C4-2B (cell line): Measurements from ENCODE around the gene PRDM15.

ENCODE experiments used
- H3K27ac ChIP-seq: fragments of 450-650 bp; 2 replicates; pipeline ENCODE4 v1.5.1; 2017
- CTCF ChIP-seq: fragments of 450-650 bp; conservative IDR thresholded peaks from 2 replicates; pipeline ENCODE4 v1.5.1; 2017; ENCODE audit warnings: mild to moderate bottlenecking
- ZFX ChIP-seq: fragments of 450-650 bp; IDR thresholded peaks from 2 replicates; pipeline ENCODE4 v1.6.1; 2017

Gene PRDM15

GRCh38 chr21:41846536-41846935 lies 32.6 kb downstream of the PRDM15 start:
- TF ChIP-seq CTCF = no peak
- H3K27ac ChIP-seq = no peak overlapping the region

GRCh38 chr21:41846033-41846317 lies 33.2 kb downstream of the PRDM15 start:
- H3K27ac ChIP-seq = peak overlapping the region; percentile 41
- TF ChIP-seq ZFX (no peak), CTCF (no peak)

- H3K27ac ChIP-seq = peak overlapping the region; percentile 41
- TF ChIP-seq CTCF (no peak), ZFX (no peak)
Observed at GRCh38 chr21:41845310-41846032, 33.7 kb downstream of the PRDM15 start.

GRCh38 chr21:41843584-41843983 lies 35.6 kb downstream of the PRDM15 start:
- H3K27ac ChIP-seq = no peak overlapping the region
- TF ChIP-seq ZFX (no peak), CTCF (no peak)

- TF ChIP-seq CTCF = no peak
- no peak overlapping the region for H3K27ac ChIP-seq
Observed at GRCh38 chr21:41840880-41841279, 38.3 kb downstream of the PRDM15 start.

- no peak for TF ChIP-seq CTCF
- TF ChIP-seq ZFX = no peak
- H3K27ac ChIP-seq = no peak overlapping the region
Observed at GRCh38 chr21:41839387-41840000, 39.6 kb downstream of the PRDM15 start.

GRCh38 chr21:41837756-41838297 lies 41.3 kb downstream of the PRDM15 start:
- TF ChIP-seq ZFX (no peak), CTCF (no peak)
- H3K27ac ChIP-seq = no peak overlapping the region
